MCF 10A (cell line): ENCODE results near the gene SF3B3. TPM values are rescaled to one million over a fixed set of nuclear protein-coding genes. Genes with fewer than 3 reads are reported as not detected.

ENCODE experiments used
- BruUV-seq: library from RNA; stranded (reverse); fragments of 400-500 nt; replicated peaks from 2 replicates; lab custom pipeline; 2021; lab: Mats Ljungman, UMichigan
- CTCF ChIA-PET: fragments of 300-600 bp; sonication (Branson Sonifier 250); formaldehyde crosslinking; extraction: SDS; loops from one replicate; lab custom pipeline; 2021; ENCODE audit warnings: antibody characterized with exemption, inconsistent platforms; lab: Yijun Ruan, JAX
- POLR2A ChIA-PET: fragments of 300-600, 350-650 bp; sonication (Branson Sonifier 250); formaldehyde crosslinking; extraction: SDS; loops from one replicate; lab custom pipeline; 2020; ENCODE audit warnings: antibody characterized with exemption, inconsistent platforms; lab: Yijun Ruan, JAX
- DNase-seq: peaks from one replicate; pipeline ENCODE4 v3.0.0-alpha.2; 2018; ENCODE audit not compliant: unreplicated experiment
- H3K27ac Mint-ChIP-seq: one replicate; pipeline ENCODE4 v1.8.0; 2022; ENCODE audit warnings: mild to moderate bottlenecking, low read depth, mixed read lengths; ENCODE audit not compliant: unreplicated experiment
- H3K27me3 Mint-ChIP-seq: one replicate; pipeline ENCODE4 v1.8.0; 2022; ENCODE audit warnings: mixed read lengths; ENCODE audit not compliant: insufficient read depth, unreplicated experiment
- H3K36me3 Mint-ChIP-seq: one replicate; pipeline ENCODE4 v1.8.0; 2022; ENCODE audit warnings: mild to moderate bottlenecking, moderate library complexity, mixed read lengths; ENCODE audit not compliant: insufficient read depth, unreplicated experiment
- H3K4me1 Mint-ChIP-seq: one replicate; pipeline ENCODE4 v1.8.0; 2022; ENCODE audit warnings: mixed read lengths; ENCODE audit not compliant: insufficient read depth, unreplicated experiment
- H3K4me3 Mint-ChIP-seq: one replicate; pipeline ENCODE4 v1.8.0; 2022; ENCODE audit warnings: mild to moderate bottlenecking, moderate library complexity, mixed read lengths; ENCODE audit not compliant: unreplicated experiment
- H3K9me3 Mint-ChIP-seq: one replicate; pipeline ENCODE4 v1.8.0; 2022; ENCODE audit warnings: mixed read lengths; ENCODE audit not compliant: unreplicated experiment
- intact Hi-C: fragments of 100-400 bp; cut with micrococcal nuclease; formaldehyde crosslinking; loops from 2 replicates; pipeline ENCODE4 v1.14.1; 2022
- total RNA-seq: library from RNA; stranded (reverse); gene quantifications from 2 replicates; pipeline ENCODE4 v1.2.3, GENCODE V29; 2022
- TF ChIP-seq, protein P1 (sequence below): fragments of 200-600 bp; IDR thresholded peaks from one replicate; pipeline ENCODE4 v1.8.0; 2022; ENCODE audit warnings: antibody characterized with exemption, mild to moderate bottlenecking; ENCODE audit not compliant: unreplicated experiment

SF3B3 gene
- total RNA-seq, 1 experiment from 2014 or later, result 309 TPM

DNA sequence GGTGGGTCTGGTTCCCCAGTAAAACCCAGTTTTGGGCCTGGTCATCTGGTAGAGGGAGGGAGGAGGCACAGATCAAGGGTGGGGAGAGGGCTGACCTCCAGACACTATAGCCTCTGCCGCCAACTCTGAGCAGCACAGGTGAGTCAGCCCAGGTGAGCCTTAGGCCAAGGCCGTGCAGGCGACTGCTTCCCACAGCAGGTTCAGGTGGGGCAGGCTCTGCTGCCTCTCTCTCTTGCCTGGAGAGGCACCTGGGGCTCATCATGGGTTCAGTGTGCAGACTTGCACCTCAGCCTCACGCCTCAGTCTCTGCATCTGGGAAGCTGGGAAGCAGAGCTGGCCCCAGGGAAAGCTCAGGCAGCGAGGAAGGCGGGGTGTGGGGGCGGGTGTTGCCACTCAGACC, 84.9 kb downstream of the SF3B3 start:
- POLR2A ChIA-PET, result no interaction called here
- Mint-ChIP-seq H3K27ac (no peak overlapping the region), H3K36me3 (no peaks in the 10 kb centered on the region), H3K27me3 (no peaks in the 10 kb centered on the region), H3K9me3 (no peaks in the 10 kb centered on the region), H3K4me3 (no peak overlapping the region), H3K4me1 (no peaks in the 10 kb centered on the region)
- BruUV-seq, result no TSS peak
- TF ChIP-seq, protein P1, sequence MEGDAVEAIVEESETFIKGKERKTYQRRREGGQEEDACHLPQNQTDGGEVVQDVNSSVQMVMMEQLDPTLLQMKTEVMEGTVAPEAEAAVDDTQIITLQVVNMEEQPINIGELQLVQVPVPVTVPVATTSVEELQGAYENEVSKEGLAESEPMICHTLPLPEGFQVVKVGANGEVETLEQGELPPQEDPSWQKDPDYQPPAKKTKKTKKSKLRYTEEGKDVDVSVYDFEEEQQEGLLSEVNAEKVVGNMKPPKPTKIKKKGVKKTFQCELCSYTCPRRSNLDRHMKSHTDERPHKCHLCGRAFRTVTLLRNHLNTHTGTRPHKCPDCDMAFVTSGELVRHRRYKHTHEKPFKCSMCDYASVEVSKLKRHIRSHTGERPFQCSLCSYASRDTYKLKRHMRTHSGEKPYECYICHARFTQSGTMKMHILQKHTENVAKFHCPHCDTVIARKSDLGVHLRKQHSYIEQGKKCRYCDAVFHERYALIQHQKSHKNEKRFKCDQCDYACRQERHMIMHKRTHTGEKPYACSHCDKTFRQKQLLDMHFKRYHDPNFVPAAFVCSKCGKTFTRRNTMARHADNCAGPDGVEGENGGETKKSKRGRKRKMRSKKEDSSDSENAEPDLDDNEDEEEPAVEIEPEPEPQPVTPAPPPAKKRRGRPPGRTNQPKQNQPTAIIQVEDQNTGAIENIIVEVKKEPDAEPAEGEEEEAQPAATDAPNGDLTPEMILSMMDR, result no peak
- intact Hi-C loops, result no loop called here
- CTCF ChIA-PET, result interaction anchor here (0.8 kb wide), 1 partner anchor 45 kb away, joined by 5 read pairs; no protein-coding TSS in a partner anchor
- peak; percentile 38 for DNase-seq

DNA sequence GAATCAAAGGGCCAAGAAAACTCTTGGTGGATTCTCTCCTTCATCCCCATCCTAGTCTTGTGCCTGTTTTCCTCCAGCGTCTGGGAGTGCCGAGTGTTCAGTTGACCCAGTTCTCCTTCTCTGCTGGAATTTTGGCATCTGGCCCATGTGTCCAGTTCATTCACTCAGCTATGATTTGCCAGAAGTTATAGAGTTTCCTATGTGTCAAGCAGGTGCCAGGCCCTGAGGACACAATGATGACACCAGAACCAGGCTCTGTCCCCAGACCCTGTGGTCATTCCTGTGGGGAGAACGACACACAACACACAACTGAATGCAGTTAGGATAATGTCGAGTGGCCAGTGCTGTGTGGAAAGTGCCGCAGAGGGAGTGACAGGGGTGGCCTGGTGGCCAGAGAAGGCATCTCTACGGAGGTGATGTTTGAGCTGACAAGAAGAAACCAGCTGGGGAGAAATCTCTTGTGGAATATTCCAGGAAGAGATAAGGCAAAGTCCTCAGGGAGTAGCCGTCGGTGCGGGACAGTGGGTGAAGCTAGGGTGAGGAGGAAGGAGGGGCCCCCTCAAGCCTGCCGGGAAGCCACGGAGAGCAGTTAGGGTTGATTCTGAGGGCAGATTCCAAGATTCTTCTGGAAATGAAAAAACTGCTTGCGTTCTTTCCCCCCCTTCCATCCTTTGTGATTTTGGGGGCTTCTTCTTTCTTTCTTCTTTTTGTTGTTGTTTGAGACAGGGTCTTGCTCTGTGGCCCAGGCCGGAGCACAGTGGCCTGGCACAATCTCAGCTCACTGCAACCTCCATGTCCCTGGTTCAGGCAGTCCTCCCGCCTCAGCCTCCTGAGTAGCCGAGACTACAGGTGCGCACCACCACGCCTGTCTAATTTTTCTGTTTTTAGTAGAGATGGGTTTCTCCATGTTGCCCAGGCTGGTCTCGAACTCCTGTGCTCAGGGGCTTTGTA, 86.9 kb downstream of the SF3B3 start:
- Mint-ChIP-seq H3K4me3 (no peak overlapping the region), H3K27ac (no peak overlapping the region)

DNA sequence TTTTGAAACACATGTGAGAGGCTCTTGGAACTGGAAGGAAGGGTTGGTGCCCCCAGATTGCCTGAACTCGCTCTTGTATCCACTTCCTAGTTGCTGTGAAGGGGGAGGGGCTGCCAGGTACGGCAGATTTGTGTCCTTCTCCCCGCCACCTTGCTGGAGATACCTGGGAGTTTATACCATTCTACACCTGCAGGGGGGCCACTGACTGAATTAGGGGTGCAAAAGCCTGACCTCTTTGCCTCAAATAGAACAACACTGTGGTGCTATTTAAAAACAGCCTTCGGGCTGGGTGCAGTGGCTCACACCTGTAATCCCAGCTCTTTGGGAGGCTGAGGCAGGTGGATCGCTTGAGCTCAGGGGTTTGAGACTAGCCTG, 87.6 kb downstream of the SF3B3 start:
- DNase-seq, result no peak
- Mint-ChIP-seq H3K36me3 (no peaks in the 10 kb centered on the region), H3K27me3 (no peaks in the 10 kb centered on the region), H3K27ac (no peak overlapping the region), H3K4me1 (no peaks in the 10 kb centered on the region), H3K9me3 (no peaks in the 10 kb centered on the region), H3K4me3 (no peak overlapping the region)
- TF ChIP-seq, protein P1, result no peak
- POLR2A ChIA-PET, result no interaction called here
- BruUV-seq, result no TSS peak
- intact Hi-C loops, result no loop called here
- CTCF ChIA-PET, result interaction anchor here (0.6 kb wide), 1 partner anchor 192 kb away, joined by 3 read pairs; no protein-coding TSS in a partner anchor

More for the DNA sequence above, 86.9 kb downstream of the SF3B3 start:
- Mint-ChIP-seq H3K4me1 (no peaks in the 10 kb centered on the region), H3K36me3 (no peaks in the 10 kb centered on the region), H3K27me3 (no peaks in the 10 kb centered on the region), H3K9me3 (no peaks in the 10 kb centered on the region)
- intact Hi-C loops, result no loop called here
- no TSS peak for BruUV-seq
- DNase-seq, result no peak
- TF ChIP-seq, protein P1, result no peak
- ChIA-PET POLR2A (no interaction called here), CTCF (interaction anchor here (0.6 kb wide), 1 partner anchor 42 kb away, joined by 3 read pairs; no protein-coding TSS in a partner anchor)

DNA sequence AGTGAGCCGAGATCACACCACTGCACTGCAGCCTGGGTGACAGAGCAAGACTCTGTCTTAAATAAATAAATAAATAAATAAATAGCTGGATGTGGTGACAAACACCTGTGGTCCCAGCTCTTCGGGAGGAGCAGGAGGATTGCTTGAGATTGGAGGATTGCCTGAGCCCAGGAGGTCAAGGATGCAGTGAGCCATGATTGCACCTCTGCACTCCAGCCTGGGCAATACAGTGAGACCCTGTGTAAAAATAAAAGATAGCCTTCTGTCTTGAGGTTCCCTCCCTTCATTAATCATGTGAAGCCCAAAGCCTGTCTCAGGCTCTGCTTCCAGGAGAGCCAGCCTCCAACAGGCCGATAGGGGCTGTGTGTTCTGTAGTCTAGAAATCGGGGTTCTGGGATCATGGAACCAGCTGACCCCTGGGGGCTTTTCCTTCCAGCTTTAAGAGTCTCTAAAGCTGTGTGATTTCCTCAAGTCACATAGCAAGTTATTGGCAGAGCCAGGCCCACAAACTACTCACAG, 88.2 kb downstream of the SF3B3 start:
- CTCF ChIA-PET, result interaction anchor here (0.6 kb wide), 2 partner anchors 159 to 192 kb away, joined by 3 read pairs; no protein-coding TSS in a partner anchor
- no peaks in the 10 kb centered on the region for H3K27me3 Mint-ChIP-seq
- intact Hi-C loops, result no loop called here
- no peak for DNase-seq
- H3K9me3 Mint-ChIP-seq, result no peaks in the 10 kb centered on the region
- BruUV-seq, result no TSS peak
- H3K36me3 Mint-ChIP-seq, result no peaks in the 10 kb centered on the region
- no peaks in the 10 kb centered on the region for H3K4me1 Mint-ChIP-seq
- H3K27ac Mint-ChIP-seq, result no peak overlapping the region
- POLR2A ChIA-PET, result no interaction called here
- no peak overlapping the region for H3K4me3 Mint-ChIP-seq
- TF ChIP-seq, protein P1, result no peak
